Measurements from ENCODE around the gene HOXA10.

Gene HOXA10

GRCh38 chr7:27179030-27179429 lies 4.9 kb upstream of the HOXA10 start:
- DNase-seq (ENCODE audit: low spot score), result no peak

- DNase-seq (ENCODE audit: low spot score), result peak; percentile 61
These were observed 4.2 kb upstream of the HOXA10 start for GRCh38 chr7:27178366-27178765.

- no peak for DNase-seq (ENCODE audit: low spot score)
These were observed 3.7 kb upstream of the HOXA10 start for GRCh38 chr7:27177795-27178320.

DNA sequence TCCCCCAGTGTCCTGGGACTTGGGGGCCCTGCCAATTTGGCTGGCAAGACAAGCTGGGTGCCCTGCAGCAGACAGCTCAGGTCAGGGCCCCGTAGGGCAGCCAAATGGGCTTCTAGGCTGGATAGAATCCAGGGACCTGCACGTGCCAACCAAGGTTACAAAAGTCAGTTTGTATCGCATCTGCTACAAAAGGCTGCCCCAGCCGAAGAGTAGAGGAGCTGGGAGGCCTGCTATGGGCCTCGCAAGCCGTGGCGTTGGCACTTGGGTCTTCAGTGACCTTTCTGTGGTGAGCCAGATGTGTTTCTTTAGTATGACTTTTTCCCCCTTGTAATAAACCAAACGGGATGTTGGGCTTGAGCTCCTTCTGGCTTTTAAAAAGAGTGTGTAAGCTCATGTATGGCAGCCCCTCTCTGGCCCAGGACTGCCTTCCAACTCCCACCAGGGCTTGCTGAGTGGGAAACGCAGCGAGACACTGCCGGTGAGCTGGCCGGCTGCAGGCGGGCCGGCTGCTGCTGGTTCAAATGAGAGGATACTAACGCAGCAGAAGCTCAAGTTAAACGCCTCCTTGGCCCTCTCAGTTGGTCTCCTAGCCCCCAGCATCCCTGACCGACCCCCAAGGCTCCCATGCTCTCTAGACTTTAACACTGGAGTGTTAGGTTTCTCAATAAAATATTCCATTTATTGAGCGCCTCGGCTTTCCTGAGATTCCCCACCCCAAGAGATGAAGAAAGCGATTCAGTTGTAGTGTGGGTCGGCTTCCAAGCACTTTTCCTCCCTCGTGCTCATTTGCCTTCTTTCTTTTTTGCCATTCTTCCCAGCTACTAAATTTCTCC lies 3.1 kb upstream of the HOXA10 start:
- peak; percentile 36 for DNase-seq (ENCODE audit: low spot score)

GRCh38 chr7:27176524-27176845 lies 2.4 kb upstream of the HOXA10 start:
- no peak for DNase-seq (ENCODE audit: low spot score)

DNA sequence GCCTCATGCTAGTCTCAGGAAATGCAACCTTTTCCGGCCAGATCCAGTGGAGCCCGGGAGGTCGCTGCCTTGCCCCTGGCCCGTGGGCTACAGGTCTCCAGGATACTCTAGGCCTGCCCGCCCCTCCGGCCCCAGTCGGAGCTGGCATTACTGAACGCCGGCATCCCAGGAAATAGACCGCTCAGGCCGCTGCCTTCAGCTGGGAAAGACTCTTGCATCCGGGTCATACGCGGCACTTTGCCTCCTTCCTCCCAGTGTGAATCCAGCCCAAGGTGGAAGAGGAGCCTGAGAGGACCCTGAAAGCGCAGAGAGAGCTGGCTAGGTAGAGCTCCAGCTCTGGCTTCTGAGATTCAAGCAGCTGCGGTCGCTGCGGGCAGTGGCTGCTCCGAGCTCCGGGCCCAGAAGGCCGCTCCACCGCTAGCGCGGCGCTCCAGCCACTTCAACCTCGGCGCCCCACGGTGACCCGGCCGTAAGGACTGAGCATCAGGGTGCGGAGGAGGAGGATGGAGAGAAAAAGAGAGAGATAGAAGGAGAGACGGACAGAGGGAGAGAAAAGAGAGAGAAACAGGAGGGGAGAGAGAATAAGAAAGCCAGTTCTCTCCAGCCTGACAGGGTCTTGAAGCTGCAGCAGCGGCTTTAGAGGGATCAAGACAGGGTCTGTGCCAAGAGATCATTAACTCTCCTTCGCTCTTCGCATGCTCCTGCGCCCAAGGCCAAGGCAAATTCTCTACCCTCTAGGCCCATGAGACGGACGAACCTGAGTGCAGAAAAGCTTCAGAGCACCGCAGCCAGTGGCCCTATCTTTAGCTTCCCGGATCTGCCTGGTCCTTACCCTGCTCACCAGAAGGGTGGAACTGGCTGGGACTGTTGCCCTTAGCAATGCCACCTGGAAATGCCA lies 1.8 kb upstream of the HOXA10 start:
- peak; percentile 29 for DNase-seq (ENCODE audit: low spot score)

- DNase-seq (ENCODE audit: low spot score), result peak; percentile 25
These were observed 930 bp upstream of the HOXA10 start for GRCh38 chr7:27174874-27175625.

GRCh38 chr7:27173511-27173955 lies 587 bp downstream of the HOXA10 start:
- peak; percentile 25 for DNase-seq (ENCODE audit: low spot score)

DNA sequence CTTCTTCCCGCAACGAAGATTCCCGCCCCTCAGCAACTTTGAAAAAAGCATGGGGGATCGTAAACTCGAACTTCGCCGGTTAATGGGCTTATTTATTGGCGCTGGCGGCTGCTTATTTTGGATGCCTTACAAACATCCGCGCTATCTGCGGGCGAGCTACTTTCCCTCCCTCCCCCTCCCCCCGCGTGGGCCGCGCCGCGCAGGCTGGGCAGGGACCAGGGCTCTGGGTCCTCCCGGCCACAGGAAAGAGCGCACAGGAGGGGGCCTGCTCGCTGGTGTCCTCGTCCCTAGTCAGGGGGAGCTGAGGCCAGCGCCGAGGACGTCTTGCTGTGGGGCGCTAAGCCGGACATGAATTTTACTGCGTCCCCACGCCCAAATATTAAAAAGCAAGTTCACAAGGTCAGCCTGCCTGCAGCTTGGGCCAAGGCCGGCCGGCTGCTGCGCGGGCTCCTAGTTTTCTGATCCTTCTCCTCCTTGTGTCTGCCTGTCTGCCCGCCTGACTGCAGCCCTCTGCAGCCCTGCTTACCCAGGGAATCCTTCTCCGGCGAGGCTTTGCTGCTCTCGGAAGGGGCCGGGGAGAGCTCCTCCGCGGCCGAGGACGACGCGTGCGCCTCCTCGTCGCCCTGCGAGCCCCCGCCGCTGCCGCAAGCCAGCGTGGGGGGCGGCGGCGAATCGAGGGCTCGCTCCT lies 1.2 kb downstream of the HOXA10 start:
- peak; percentile 72 for DNase-seq (ENCODE audit: low spot score)

DNA sequence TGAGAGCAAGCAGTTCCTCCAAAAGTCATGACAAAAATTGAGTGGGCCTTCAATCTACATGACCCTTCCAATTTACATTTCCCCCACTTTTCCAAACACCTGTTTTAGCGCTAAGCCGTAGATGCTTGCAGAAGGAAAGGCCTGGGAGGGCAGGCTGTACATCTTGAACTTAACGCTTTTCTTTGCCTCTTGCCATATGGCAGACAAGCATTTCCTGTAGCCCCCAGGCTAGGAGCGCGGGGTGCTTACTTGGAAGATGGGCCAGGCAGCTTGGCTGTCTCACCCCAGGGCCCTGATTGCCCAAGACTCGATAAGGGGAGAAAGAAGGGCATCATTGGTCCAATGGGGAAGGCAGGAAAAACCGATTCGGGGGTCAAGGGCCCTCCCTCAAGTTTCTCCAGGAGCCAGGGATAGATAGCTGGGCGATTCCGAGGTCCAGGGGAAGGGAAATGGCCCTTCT lies 1.8 kb downstream of the HOXA10 start:
- DNase-seq (ENCODE audit: low spot score), result no peak

GRCh38 chr7:27171637-27172314 lies 2.3 kb downstream of the HOXA10 start:
- no peak for DNase-seq (ENCODE audit: low spot score)

GRCh38 chr7:27171325-27171636 lies 2.8 kb downstream of the HOXA10 start:
- peak; percentile 27 for DNase-seq (ENCODE audit: low spot score)

DNA sequence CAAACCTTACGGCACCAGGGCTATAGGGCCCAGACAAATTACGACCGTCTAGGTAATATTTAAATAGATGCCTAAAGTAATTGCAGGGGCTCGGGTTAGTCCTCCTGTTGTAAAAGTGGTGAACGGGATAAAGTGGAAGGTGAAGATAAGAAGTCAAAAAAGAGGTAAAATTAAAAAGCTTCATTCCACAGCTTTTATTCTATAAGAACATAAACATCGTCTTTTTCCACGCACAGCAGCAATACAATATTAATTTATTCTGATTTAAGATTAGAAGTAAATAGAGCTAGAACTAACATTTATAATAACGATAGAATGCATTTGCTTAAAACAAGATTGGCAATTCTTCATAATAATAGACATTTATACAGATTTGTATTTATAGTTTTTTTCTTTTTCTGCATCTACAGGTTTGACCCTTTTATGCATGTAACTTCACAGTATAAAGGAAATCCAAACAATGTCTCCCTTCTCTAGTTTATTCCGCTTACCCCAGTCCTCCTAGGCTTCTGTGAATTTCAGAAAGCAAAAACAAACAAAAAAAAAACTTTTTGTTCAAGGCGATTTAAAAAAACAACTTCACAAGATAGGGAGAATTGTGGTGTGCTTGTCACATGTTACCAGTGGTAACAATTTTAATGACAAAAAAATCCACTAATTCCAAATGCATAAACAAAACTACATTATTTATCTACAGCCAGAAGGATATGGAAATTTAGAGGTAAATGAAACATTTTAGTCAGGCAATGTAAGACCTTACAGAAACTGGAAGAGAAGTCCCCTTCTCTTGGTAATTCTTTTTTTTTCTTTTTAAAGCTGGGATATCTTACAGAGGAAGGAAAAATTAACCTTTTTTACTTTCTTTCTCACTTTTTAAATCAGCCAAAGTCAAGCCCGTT lies 3.4 kb downstream of the HOXA10 start:
- no peak for DNase-seq (ENCODE audit: low spot score)

GRCh38 chr7:27169658-27170425 lies 4.3 kb downstream of the HOXA10 start:
- peak; percentile 23 for DNase-seq (ENCODE audit: low spot score)

DNA sequence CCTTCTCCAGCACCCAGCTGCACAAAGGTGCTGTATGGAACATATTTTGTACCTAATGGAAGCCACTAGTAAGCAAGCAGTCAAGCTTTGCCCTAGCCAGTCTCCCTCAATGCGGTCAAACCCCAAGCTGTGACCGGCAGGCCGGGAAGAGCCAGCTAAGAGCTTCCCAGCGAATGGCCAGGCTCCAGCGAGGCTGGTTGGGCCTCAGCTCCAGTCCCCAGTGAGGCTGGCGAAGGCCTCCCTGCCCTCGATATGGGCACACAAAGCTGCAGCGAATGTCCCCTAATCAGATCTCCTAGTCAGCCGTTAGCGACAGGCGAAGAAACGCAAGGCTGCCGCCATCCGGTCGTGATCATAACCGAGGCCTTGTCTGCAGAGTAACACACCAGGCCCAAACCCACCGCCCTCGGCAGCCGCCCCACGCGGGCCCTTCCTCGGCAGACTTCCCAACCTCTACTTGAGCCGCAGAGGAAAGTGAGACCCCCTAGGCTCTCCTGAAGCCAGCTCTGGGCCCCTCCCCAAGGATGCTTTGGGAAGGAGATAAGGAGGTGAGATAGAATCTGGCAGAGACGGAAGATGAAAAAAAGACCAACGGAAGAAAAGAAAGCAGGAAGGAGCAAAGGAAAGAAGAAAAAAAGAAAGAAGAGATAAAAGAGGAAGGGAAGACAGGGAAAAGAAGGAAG lies 5.7 kb downstream of the HOXA10 start:
- peak; percentile 33 for DNase-seq (ENCODE audit: low spot score)

DNA sequence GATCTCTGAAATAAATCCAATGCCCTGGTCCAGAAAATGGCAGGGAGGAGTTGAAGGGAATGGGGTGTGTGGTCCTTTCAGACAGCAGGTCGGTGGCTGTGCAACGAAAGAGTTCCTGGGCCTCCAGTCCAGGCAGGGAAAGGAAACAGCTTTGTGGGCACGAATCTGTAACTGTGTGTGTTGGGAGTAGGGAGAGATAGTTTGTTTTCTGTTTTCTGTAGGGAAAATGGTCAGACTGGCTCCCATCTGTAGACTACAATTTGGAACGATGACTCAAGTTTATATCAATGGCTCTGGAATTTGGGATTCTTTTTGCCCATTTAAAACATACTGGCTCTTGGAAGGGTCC lies 6.2 kb downstream of the HOXA10 start:
- DNase-seq (ENCODE audit: low spot score), result peak; percentile 25

DNA sequence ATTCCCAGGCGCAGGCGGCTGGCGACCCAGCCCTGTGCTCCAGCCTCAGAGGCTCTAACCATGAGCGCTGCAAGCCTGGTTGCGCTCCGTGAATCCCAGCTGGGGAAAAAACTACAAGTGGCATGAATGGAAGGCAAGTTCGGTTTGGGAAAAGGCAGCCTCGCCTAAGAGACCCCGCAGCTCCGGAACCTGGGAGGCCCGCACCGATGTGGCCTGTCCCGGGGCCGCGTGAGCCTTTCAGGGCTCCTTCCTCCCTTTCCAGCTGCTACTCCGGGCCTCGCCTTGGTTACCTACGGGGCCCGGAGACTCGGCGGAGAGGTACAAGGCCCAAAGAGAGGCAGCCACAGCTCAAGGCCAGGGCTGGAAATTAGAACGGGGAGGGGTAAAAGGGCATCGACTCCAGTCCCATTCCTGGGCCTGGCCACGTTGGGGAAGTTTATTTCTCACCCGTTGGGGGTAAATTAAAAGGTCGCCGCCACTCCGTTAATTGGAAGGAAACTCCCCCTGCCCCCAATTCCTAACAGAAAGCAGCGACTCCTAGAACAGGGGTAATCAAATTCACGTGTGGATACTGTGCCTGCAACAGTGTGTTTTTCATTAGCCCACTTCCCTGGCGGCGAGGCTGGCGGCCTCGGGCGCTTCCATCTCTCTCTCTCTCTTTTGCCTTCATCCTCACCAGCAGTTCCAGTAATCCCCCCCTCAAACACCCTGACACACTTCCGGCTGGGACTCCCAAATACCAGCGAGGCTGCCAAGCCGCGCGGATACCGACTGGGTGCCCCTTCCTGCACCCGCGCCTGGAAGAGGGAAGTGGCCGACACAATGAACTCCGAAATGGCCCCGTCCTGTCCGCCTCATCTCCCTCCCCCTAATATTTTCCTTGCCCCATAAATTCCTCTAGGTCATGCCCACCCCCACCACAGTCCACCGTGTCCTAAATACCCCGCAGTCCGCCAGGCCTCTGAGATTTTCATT lies 7.3 kb downstream of the HOXA10 start:
- peak; percentile 27 for DNase-seq (ENCODE audit: low spot score)
